ENCODE results near the gene TUBG2.

DNA sequence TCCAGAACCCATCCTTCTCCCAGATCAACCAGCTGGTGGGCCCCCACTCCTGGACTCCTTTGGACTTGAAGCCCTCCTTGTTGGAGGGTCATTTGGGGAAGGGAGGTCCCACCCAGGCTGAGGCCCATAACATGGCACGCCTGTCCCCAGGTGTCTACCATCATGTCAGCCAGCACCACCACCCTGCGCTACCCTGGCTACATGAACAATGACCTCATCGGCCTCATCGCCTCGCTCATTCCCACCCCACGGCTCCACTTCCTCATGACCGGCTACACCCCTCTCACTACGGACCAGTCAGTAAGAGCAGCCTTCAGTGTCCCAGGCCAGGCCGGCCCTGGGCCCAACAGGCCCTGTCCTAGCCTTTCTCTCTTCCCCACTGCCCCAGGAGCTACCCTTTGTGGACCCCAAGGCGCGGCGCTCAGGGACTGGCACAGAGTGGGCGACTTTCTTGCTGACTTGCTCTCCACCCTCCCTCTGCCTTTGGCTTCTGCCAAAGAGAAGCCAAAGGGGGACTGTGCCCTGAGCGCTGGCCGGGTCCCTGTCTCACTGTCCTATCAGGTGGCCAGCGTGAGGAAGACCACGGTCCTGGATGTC lies 45.3 kb upstream of the TUBG2 start:
- TF ChIP-seq, protein P1, sequence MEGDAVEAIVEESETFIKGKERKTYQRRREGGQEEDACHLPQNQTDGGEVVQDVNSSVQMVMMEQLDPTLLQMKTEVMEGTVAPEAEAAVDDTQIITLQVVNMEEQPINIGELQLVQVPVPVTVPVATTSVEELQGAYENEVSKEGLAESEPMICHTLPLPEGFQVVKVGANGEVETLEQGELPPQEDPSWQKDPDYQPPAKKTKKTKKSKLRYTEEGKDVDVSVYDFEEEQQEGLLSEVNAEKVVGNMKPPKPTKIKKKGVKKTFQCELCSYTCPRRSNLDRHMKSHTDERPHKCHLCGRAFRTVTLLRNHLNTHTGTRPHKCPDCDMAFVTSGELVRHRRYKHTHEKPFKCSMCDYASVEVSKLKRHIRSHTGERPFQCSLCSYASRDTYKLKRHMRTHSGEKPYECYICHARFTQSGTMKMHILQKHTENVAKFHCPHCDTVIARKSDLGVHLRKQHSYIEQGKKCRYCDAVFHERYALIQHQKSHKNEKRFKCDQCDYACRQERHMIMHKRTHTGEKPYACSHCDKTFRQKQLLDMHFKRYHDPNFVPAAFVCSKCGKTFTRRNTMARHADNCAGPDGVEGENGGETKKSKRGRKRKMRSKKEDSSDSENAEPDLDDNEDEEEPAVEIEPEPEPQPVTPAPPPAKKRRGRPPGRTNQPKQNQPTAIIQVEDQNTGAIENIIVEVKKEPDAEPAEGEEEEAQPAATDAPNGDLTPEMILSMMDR (IDR thresholded peaks at IDR 0.05; ENCODE audit: low read depth, low read length), result no peak
- no peak for TF ChIP-seq EZH2phosphoT487 (IDR thresholded peaks at IDR 0.05; ENCODE audit: low read depth)

All from OCI-LY3 (cell line).